ENCODE measurements around the gene FGF1. TPM values are rescaled to one million over a fixed set of nuclear protein-coding genes. Genes with fewer than 3 reads are reported as not detected.

FGF1 gene
- total RNA-seq, 2 experiments from 2014 or later: not detected

DNA sequence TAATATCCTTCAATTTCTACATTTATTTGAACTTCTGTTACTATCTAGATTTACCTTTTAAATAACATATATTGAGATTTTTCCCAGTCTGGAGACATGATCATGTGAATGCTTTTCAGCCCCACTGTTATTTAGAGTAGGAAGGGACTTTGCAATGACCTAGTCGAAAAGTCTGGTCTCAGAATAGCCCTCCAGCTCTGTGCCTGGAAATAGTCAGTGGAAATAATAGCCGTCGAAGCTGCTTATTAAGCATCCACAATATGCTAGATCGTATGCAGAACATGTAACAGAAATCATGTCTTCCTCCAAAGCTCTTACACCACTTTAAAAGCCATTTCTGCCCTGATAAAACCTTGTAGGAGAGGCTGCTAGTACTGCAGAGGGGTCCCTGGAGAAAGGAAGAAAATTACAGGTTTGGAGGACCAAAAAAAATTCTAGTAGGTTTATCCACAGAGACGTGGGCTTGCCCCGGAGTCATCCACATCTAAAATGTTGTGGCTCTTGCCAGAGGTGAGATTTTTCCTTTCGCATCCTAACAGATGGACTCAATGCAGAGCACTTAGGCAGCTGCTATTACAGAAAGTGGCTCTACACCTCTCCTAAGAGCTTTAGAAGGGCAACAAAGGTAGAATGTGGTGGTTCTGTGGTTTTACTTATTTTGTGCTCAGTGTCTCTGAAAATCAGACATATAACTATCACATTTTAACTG is 2.5 kb upstream of the FGF1 start:
- Mint-ChIP-seq H3K4me1 (no peaks in the 10 kb centered on the region), H3K27ac (no peak overlapping the region), H3K36me3 (no peaks in the 10 kb centered on the region), H3K27me3 (peaks cover 9% of the 10 kb centered on the region), H3K4me3 (no peak overlapping the region), H3K9me3 (no peaks in the 10 kb centered on the region)
- POLR2A ChIA-PET: interaction anchor here (0.5 kb wide), 1 partner anchor 16 kb away, joined by 3 read pairs; no protein-coding TSS in a partner anchor
- DNase-seq (no peak), ATAC-seq (ENCODE audit: low read depth) (no peak)

GRCh38 chr5:142686968-142687367 is 1.1 kb upstream of the FGF1 start:
- Mint-ChIP-seq H3K36me3 (no peaks in the 10 kb centered on the region), H3K9me3 (no peaks in the 10 kb centered on the region), H3K4me1 (no peaks in the 10 kb centered on the region), H3K27ac (no peak overlapping the region), H3K27me3 (peaks cover 9% of the 10 kb centered on the region), H3K4me3 (no peak overlapping the region)
- POLR2A ChIA-PET: no interaction called here
- no peak for ATAC-seq (ENCODE audit: low read depth)
- DNase-seq: no peak

DNA sequence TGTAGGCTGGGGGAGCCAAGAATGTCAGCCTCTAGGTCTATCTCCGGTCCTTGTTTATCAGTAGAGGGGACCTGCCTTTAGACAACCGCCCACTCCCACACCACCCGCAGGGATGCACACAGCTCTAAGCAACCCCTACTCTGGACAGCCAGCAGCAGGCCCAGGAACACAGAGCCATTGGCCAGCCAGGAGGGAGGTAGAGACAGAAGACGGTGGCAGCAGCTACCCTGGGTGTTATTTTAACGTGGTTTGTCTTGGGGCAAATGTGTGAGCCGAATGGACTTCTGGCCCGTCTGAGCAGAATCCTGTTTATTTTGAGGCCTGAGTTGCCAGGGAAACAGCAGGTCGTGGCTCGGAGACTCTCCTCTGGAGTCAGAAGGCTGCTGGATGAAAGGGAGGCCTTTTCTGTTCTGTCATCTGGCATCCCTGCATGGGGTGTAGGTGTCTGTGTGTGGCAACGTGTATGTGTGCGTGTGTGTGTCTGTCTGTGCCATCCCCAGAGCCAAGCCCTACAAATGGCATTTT is 382 bp upstream of the FGF1 start:
- H3K36me3 Mint-ChIP-seq: no peaks in the 10 kb centered on the region
- POLR2A ChIA-PET: interaction anchor here (0.7 kb wide), 1 partner anchor 642 kb away, joined by 5 read pairs; no protein-coding TSS in a partner anchor
- H3K4me3 Mint-ChIP-seq: no peak overlapping the region
- no peak for DNase-seq
- no peak for ATAC-seq (ENCODE audit: low read depth)
- peaks cover 9% of the 10 kb centered on the region for H3K27me3 Mint-ChIP-seq
- H3K9me3 Mint-ChIP-seq: no peaks in the 10 kb centered on the region
- no peak overlapping the region for H3K27ac Mint-ChIP-seq
- no peaks in the 10 kb centered on the region for H3K4me1 Mint-ChIP-seq

DNA sequence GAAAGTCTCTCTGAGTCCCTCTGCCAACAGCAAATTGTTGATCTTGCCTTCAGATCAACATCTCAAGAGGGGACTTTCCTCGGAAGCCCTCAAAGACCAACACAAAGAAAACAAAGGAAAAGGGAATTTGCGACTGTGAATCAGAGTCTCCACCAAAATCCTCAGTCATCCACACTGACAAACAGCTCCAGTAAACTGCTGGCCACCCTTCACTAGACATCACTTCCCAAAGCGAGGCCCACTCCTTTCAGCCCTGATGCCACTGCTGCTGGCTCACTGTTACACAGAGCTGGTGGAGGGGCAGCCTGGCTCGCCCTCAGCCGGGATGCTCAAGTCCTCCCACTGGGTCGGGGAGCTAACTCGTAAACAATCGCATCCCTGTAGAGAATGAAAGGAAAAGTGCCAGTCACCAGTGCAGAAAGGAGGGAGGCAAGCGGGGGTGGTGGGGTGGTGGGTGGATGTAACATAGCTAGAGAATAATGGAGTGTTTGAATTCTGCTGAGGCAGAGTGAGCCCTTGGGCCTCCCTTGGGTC is 1.3 kb downstream of the FGF1 start:
- Mint-ChIP-seq H3K9me3 (peaks cover 2% of the 10 kb centered on the region), H3K27ac (no peak overlapping the region), H3K4me3 (no peak overlapping the region), H3K4me1 (no peaks in the 10 kb centered on the region), H3K36me3 (no peaks in the 10 kb centered on the region), H3K27me3 (peaks cover 9% of the 10 kb centered on the region)
- ATAC-seq (ENCODE audit: low read depth) (no peak), DNase-seq (no peak)
- POLR2A ChIA-PET: no interaction called here

- POLR2A ChIA-PET: no interaction called here
- Mint-ChIP-seq H3K27ac (no peak overlapping the region), H3K4me3 (no peak overlapping the region), H3K4me1 (no peaks in the 10 kb centered on the region), H3K27me3 (peaks cover 8% of the 10 kb centered on the region), H3K9me3 (peaks cover 2% of the 10 kb centered on the region), H3K36me3 (no peaks in the 10 kb centered on the region)
- DNase-seq: no peak
- ATAC-seq (ENCODE audit: low read depth): no peak
Observed at GRCh38 chr5:142683881-142684505, 1.9 kb downstream of the FGF1 start.

DNA sequence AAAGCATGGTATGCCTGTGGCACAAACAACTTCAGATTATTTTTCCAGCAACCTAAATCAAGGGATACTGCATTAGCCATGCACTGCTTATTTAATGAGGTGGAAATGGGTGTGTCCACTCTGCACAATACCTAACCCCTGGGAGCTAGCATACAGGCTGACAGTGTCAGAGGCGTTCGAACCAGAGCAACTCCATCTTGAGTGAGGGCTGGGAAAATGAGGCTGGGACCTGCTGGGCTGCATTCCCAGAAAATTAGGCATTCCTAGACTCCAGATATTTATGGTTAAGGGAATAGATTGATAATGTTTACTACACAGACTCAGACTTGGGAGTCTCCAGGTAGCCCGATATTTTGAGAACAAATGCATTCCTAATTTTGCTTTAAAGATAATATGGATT is 2.8 kb downstream of the FGF1 start:
- H3K4me3 Mint-ChIP-seq: no peak overlapping the region
- DNase-seq (no peak), ATAC-seq (ENCODE audit: low read depth) (no peak)
- peaks cover 2% of the 10 kb centered on the region for H3K9me3 Mint-ChIP-seq
- no peaks in the 10 kb centered on the region for H3K4me1 Mint-ChIP-seq
- POLR2A ChIA-PET: no interaction called here
- no peaks in the 10 kb centered on the region for H3K36me3 Mint-ChIP-seq
- no peak overlapping the region for H3K27ac Mint-ChIP-seq
- peaks cover 7% of the 10 kb centered on the region for H3K27me3 Mint-ChIP-seq

- ATAC-seq (ENCODE audit: low read depth) (no peak), DNase-seq (no peak)
- Mint-ChIP-seq H3K4me1 (no peaks in the 10 kb centered on the region), H3K27ac (no peak overlapping the region), H3K9me3 (peaks cover 2% of the 10 kb centered on the region), H3K4me3 (no peak overlapping the region), H3K36me3 (no peaks in the 10 kb centered on the region), H3K27me3 (peaks cover 2% of the 10 kb centered on the region)
- POLR2A ChIA-PET: no interaction called here
Observed at GRCh38 chr5:142680605-142681259, 5.2 kb downstream of the FGF1 start.

DNA sequence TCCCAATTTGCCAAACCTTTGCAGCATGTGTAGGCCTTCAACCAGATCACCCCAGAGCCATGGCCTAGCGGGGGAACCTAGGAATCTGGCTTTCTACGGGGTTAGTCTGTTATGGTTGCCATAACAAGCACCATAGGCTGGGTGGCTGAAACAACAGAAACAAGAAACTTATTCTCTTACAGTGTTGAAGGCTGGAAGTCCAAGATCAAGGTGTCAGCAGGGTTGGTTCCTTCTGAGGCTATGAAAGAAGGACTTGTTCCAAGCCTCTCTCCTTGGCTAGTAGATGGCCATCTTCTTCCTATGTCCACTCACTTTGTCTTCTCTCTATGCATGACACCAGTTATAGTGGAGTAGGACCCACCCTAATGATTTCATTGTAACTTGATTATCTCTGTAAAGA is 6.1 kb downstream of the FGF1 start:
- no peak for DNase-seq
- H3K36me3 Mint-ChIP-seq: no peaks in the 10 kb centered on the region
- no peaks in the 10 kb centered on the region for H3K4me1 Mint-ChIP-seq
- no peak for ATAC-seq (ENCODE audit: low read depth)
- H3K27me3 Mint-ChIP-seq: peaks cover 2% of the 10 kb centered on the region
- H3K9me3 Mint-ChIP-seq: peaks cover 2% of the 10 kb centered on the region
- no peak overlapping the region for H3K4me3 Mint-ChIP-seq
- no peak overlapping the region for H3K27ac Mint-ChIP-seq
- POLR2A ChIA-PET: no interaction called here

GRCh38 chr5:142678529-142678928 is 7.4 kb downstream of the FGF1 start:
- Mint-ChIP-seq H3K9me3 (peaks cover 2% of the 10 kb centered on the region), H3K27ac (no peak overlapping the region), H3K4me3 (no peak overlapping the region), H3K27me3 (peaks cover 2% of the 10 kb centered on the region), H3K36me3 (no peaks in the 10 kb centered on the region), H3K4me1 (no peaks in the 10 kb centered on the region)
- DNase-seq: no peak
- POLR2A ChIA-PET: no interaction called here
- ATAC-seq (ENCODE audit: low read depth): no peak

- no peak overlapping the region for H3K4me3 Mint-ChIP-seq
- ATAC-seq (ENCODE audit: low read depth) (no peak), DNase-seq (no peak)
- no peaks in the 10 kb centered on the region for H3K4me1 Mint-ChIP-seq
- H3K9me3 Mint-ChIP-seq: peaks cover 2% of the 10 kb centered on the region
- POLR2A ChIA-PET: no interaction called here
- H3K27ac Mint-ChIP-seq: no peak overlapping the region
- H3K36me3 Mint-ChIP-seq: no peaks in the 10 kb centered on the region
- peaks cover 2% of the 10 kb centered on the region for H3K27me3 Mint-ChIP-seq
Observed at GRCh38 chr5:142677198-142677597, 8.7 kb downstream of the FGF1 start.

DNA sequence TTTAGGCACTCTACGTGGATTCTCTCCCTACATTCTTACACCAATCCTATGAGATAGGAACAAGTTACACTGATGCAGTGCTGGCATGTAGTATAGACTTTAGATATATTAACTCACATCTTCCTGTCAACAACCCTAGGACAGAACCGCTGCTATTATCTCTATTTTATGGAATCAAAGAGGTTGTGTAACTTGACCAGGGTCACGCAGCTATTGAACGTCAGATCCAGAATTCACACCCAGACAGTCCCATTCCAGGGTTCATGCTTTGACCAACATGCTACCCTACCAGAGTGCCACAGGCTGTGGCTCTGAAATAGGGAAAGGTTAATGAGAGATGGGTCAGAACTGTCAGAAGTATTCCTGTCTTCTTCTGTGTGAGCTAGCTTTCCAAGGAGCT is 9.6 kb downstream of the FGF1 start:
- DNase-seq (no peak), ATAC-seq (ENCODE audit: low read depth) (no peak)
- Mint-ChIP-seq H3K36me3 (no peaks in the 10 kb centered on the region), H3K9me3 (peaks cover 2% of the 10 kb centered on the region), H3K4me1 (no peaks in the 10 kb centered on the region), H3K27ac (no peak overlapping the region), H3K27me3 (peaks cover 2% of the 10 kb centered on the region), H3K4me3 (no peak overlapping the region)
- POLR2A ChIA-PET: no interaction called here

DNA sequence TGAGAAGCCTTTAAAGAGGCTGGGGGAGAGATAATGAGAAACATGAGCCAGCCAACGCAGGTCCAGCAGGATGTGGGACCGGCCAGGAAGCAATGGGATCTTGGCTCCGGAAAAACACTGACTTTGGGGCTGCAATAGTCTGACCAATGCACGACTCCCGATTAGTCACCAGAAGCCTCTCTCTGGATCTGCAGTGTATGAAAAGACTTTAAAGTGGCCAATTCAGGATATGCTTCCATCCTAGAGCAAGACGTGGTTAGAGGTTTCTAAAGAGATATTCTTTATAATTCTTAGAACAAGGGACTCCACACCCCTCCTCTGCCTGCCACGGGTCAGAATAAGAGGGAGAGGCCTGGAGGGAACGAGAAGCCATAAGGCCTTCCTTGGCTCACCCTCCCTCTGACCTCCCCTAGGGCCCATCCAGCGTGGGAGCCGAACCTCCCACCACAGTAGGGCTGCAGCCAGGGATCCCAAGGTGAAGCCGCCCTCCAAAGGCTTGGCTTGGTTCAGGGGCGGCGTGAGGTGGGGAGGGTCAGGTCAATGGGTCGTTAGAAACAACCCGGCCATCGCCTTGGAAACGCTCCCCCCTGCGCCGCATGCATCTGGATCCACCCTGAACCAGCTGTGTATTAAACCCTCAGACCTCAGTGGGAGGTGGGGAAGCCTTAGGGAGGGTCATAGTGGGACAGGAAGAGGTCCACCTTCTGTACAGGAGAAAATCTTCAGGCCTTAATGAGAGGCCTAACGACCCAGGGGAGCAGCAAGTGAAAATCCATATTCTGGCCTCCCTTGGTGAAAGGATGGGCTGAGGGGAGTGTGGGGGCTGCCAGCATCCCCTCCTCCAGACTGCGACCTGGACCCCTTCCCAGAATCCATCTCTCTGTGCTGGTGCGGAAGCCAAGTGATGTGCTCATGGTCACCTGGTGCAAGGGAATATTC is 11.1 kb downstream of the FGF1 start:
- ATAC-seq (ENCODE audit: low read depth): no peak
- no peak overlapping the region for H3K4me3 Mint-ChIP-seq
- POLR2A ChIA-PET: no interaction called here
- DNase-seq: no peak
- no peak overlapping the region for H3K27ac Mint-ChIP-seq
- H3K36me3 Mint-ChIP-seq: no peaks in the 10 kb centered on the region
- no peaks in the 10 kb centered on the region for H3K4me1 Mint-ChIP-seq
- H3K27me3 Mint-ChIP-seq: peaks cover 2% of the 10 kb centered on the region
- no peaks in the 10 kb centered on the region for H3K9me3 Mint-ChIP-seq

DNA sequence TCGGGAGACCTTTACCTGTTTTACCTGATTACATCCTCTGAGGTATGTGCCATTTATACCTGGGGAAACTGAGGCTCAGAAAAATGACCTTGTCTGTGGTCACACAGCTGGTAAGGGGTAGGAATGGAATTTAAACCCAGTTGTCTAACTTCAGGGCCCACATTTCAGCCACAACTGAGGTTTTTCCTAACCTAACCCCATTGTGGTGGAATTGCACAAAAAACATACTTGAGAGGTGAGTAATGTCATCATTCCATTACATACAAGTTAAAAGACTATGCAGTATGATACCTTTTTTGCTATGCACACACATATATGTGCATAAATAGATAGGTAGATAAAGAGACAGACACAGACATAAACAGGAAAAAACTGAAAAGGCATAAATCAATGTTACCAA is 14.1 kb downstream of the FGF1 start:
- no peaks in the 10 kb centered on the region for H3K4me1 Mint-ChIP-seq
- no peak for ATAC-seq (ENCODE audit: low read depth)
- no peaks in the 10 kb centered on the region for H3K9me3 Mint-ChIP-seq
- no peaks in the 10 kb centered on the region for H3K27me3 Mint-ChIP-seq
- POLR2A ChIA-PET: no interaction called here
- no peak overlapping the region for H3K27ac Mint-ChIP-seq
- no peak overlapping the region for H3K4me3 Mint-ChIP-seq
- H3K36me3 Mint-ChIP-seq: no peaks in the 10 kb centered on the region
- no peak for DNase-seq
